GM13977 (cell line): Measurements from ENCODE around the gene SEC14L1.

Experiments used
- DNase-seq: peaks from one replicate; pipeline ENCODE4 v3.0.0; 2012; ENCODE audit warnings: low spot score
- CTCF ChIP-seq: IDR thresholded peaks from 2 replicates; pipeline ENCODE4 v1.5.1; 2012; ENCODE audit warnings: mild to moderate bottlenecking, control low read depth; ENCODE audit not compliant: insufficient read depth; ENCODE audit errors: extremely low read depth, missing control alignments
- in situ Hi-C: fragments of 300-500 bp; cut with MboI; formaldehyde crosslinking; loops from one replicate; pipeline ENCODE4 v1.12.0; 2022; ENCODE audit warnings: low sequenced_read_pairs, low pct_unique_long_range_greater_than_20kb, mixed read lengths, inconsistent platforms; ENCODE audit not compliant: unreplicated experiment

Gene SEC14L1

GRCh38 chr17:77256710-77257109, 115.9 kb downstream of the SEC14L1 start:
- in situ Hi-C loops: no loop called here
- no peak for DNase-seq
- peak; percentile 12 for TF ChIP-seq CTCF

- no peak for DNase-seq
- in situ Hi-C loops: no loop called here
- no peak for TF ChIP-seq CTCF
Observed at GRCh38 chr17:77257169-77257568, 116.4 kb downstream of the SEC14L1 start.

- in situ Hi-C loops: no loop called here
- DNase-seq: no peak
- no peak for TF ChIP-seq CTCF
Observed at GRCh38 chr17:77257596-77258458, 117.1 kb downstream of the SEC14L1 start.

- in situ Hi-C loops: no loop called here
- no peak for TF ChIP-seq CTCF
- DNase-seq: no peak
Observed at GRCh38 chr17:77258638-77259037, 117.9 kb downstream of the SEC14L1 start.

GRCh38 chr17:77264617-77265230, 124.0 kb downstream of the SEC14L1 start:
- no peak for DNase-seq
- no peak for TF ChIP-seq CTCF
- in situ Hi-C loops: no loop called here

- no peak for TF ChIP-seq CTCF
Observed at GRCh38 chr17:77266213-77266612, 125.4 kb downstream of the SEC14L1 start.

More at GRCh38 chr17:77266213-77266612, 125.4 kb downstream of the SEC14L1 start:
- DNase-seq: no peak
- in situ Hi-C loops: no loop called here
